ENCODE data around the gene MRGPRX4. TPM values are rescaled to one million over a fixed set of nuclear protein-coding genes. Genes with fewer than 3 reads are reported as not detected.

MRGPRX4 gene
- polyA plus RNA-seq, 1 donor from 2014 or later, result not detected

GRCh38 chr11:18222814-18223421 is 50.3 kb downstream of the MRGPRX4 start:
- Histone ChIP-seq H3K9me2 (ENCODE audit: insufficient read depth, low read length) (no peaks in the 10 kb centered on the region), H3K4me2 (ENCODE audit: low read length) (no peak overlapping the region), H3K27ac (ENCODE audit: low read length) (no peak overlapping the region), H3K79me2 (replicated peaks; ENCODE audit: insufficient read depth, low read length) (no peaks in the 10 kb centered on the region), H4K20me1 (ENCODE audit: insufficient read depth) (no peaks in the 10 kb centered on the region), H3K9ac (ENCODE audit: low read length) (no peak overlapping the region), H3K36me3 (ENCODE audit: insufficient read depth, low read length) (no peaks in the 10 kb centered on the region), H3K9me3 (ENCODE audit: low read length) (no peaks in the 10 kb centered on the region), H3F3A (ENCODE audit: insufficient read depth, low read length, poor library complexity, severe bottlenecking) (no peaks in the 10 kb centered on the region), H3K27me3 (ENCODE audit: insufficient read depth, low read depth, low read length) (no peaks in the 10 kb centered on the region), H2AFZ (ENCODE audit: low read depth, low read length) (no peak overlapping the region), H3K4me3 (ENCODE audit: low read length) (no peak overlapping the region)
- TF ChIP-seq CTCF (IDR thresholded peaks at IDR 0.05; ENCODE audit: poor library complexity, severe bottlenecking) (no peak), RAD21 (conservative IDR thresholded peaks at IDR 0.05) (no peak), TAF1 (IDR thresholded peaks at IDR 0.05; ENCODE audit: low read depth) (no peak), EP300 (conservative IDR thresholded peaks at IDR 0.05; ENCODE audit: poor library complexity, severe bottlenecking) (no peak), REST (IDR thresholded peaks at IDR 0.05; ENCODE audit: borderline replicate concordance) (no peak), SMC3 (conservative IDR thresholded peaks at IDR 0.05; ENCODE audit: poor library complexity) (no peak), POLR2AphosphoS5 (IDR thresholded peaks at IDR 0.05) (no peak), MXI1 (conservative IDR thresholded peaks at IDR 0.05; ENCODE audit: poor library complexity, severe bottlenecking) (no peak), EZH2 (IDR thresholded peaks at IDR 0.05; ENCODE audit: borderline replicate concordance, insufficient read depth, low read length, poor library complexity, severe bottlenecking) (no peak)

Other genes with a start within 250 kb of the MRGPRX4 start
- gene SERGEF, start 159.8 kb upstream of the MRGPRX4 start, polyA plus RNA-seq, result 49.6 and 60.0 TPM in 2 replicates
- 1.2 and 1.4 TPM in 2 replicates for gene TPH1, start 126.6 kb upstream of the MRGPRX4 start, polyA plus RNA-seq
- gene SAAL1, start 66.8 kb upstream of the MRGPRX4 start, polyA plus RNA-seq, result 51.7 and 66.2 TPM in 2 replicates
- not detected in 2 replicates for gene MRGPRX3, start 40.3 kb upstream of the MRGPRX4 start, polyA plus RNA-seq
- 0.58 TPM in 1 of 2 replicates, not detected in the other for gene SAA4, start 64.0 kb downstream of the MRGPRX4 start, polyA plus RNA-seq
- not detected in 2 replicates for gene SAA2, start 75.8 kb downstream of the MRGPRX4 start, polyA plus RNA-seq
- not detected in 2 replicates for gene SAA1, start 93.4 kb downstream of the MRGPRX4 start, polyA plus RNA-seq
- 28.5 and 37.0 TPM in 2 replicates for gene HPS5, start 149.3 kb downstream of the MRGPRX4 start, polyA plus RNA-seq
- gene GTF2H1, start 149.7 kb downstream of the MRGPRX4 start, polyA plus RNA-seq, result 96.6 and 109 TPM in 2 replicates
- 39.9 and 45.6 TPM in 2 replicates for gene LDHA, start 221.7 kb downstream of the MRGPRX4 start, polyA plus RNA-seq
- not detected in 2 replicates for gene LDHC, start 239.5 kb downstream of the MRGPRX4 start, polyA plus RNA-seq